Activated naive CD4-positive, alpha-beta T cell treated with Interleukin-2 at 50 U/mL for 16 hours (primary cell): ENCODE data around the gene PFKFB4.

ENCODE experiments used
- DNase-seq: peaks from one replicate; pipeline ENCODE4 v3.0.0-alpha.2; 2020

Gene PFKFB4

GRCh38 chr3:48581621-48582481 is 25.2 kb upstream of the PFKFB4 start:
- no peak for DNase-seq

DNA sequence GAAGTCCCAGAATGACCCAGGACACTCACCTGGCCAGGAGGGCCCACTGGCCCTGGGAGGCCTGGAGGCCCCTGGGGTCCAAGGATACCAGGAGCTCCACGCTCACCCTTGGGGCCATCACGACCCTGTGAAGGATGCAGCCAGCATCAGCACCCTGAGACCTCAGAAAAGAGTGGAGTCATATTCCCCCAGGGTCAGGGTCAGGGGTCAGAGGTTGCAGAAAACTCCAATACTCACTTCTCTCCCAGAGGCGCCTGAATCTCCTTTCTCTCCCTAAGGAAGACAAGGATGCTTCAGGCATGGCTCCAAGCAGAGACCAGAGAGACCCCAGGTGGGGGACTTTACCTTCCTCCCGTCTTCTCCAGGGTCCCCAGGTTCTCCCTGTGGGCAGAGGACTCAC is 20.0 kb upstream of the PFKFB4 start:
- no peak for DNase-seq

GRCh38 chr3:48575366-48575765 is 18.8 kb upstream of the PFKFB4 start:
- no peak for DNase-seq

GRCh38 chr3:48573973-48574585 is 17.5 kb upstream of the PFKFB4 start:
- no peak for DNase-seq

- no peak for DNase-seq
Measured at GRCh38 chr3:48572517-48572916, 15.9 kb upstream of the PFKFB4 start.

GRCh38 chr3:48571938-48572337 is 15.3 kb upstream of the PFKFB4 start:
- DNase-seq, result no peak

GRCh38 chr3:48569808-48570450 is 13.3 kb upstream of the PFKFB4 start:
- DNase-seq, result no peak

DNA sequence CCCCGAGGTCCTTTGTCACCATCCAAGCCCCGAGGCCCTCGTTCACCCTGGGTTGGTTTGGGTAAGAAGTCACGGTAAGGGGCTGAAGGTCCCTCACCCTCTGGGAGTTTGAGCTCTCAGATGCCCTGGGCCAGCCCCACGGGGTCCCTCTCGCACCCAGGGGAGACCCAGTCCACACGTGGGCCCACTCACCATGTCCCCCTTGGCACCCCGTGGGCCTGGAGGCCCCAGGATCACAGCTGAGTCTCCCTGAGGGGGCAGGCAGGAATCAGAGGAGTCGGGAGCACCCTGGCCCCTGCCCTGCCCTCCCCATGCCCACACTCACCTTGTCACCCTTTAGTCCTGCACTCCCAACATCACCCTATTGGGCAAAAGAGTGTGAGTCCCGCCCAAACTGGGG is 12.8 kb upstream of the PFKFB4 start:
- DNase-seq, result no peak

GRCh38 chr3:48568476-48568875 is 11.9 kb upstream of the PFKFB4 start:
- DNase-seq, result no peak

DNA sequence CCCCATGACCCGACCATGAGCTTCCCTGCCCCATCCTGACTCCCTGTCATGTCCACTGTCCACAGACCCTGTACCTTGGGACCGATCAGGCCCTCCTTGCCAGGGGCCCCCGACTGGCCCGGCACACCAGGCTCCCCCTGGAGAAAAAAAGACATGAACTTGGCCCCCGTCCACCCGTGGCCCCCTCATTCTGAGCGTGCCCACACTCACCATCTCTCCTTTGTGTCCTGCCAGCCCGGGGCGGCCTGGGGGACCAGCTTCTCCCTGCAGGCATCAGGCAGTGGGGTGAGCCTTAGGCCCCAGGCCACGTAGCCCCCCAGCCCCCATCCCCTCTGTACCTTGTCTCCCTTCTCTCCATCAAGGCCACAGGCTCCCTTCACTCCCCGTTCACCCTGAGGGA is 10.9 kb upstream of the PFKFB4 start:
- no peak for DNase-seq

GRCh38 chr3:48567090-48567489 is 10.5 kb upstream of the PFKFB4 start:
- DNase-seq, result no peak

DNA sequence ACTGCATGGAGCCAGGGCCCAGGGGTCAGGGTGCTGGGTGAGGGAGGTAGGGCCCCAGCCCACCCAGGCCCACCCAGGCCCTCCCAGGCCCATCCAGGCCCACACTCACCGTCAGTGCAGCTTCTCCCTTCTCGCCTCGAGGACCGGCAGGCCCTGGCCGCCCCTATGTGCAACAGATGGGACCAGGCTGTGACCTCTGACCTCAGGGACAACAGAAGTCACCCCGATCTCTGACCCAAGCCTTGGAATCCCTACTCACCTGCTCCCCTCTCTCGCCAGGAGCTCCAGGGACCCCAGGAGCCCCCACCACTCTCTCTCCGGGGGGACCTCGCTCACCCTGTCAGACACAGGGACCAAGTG is 9.8 kb upstream of the PFKFB4 start:
- no peak for DNase-seq

- DNase-seq, result no peak
Measured at GRCh38 chr3:48565591-48566400, 9.2 kb upstream of the PFKFB4 start.

DNA sequence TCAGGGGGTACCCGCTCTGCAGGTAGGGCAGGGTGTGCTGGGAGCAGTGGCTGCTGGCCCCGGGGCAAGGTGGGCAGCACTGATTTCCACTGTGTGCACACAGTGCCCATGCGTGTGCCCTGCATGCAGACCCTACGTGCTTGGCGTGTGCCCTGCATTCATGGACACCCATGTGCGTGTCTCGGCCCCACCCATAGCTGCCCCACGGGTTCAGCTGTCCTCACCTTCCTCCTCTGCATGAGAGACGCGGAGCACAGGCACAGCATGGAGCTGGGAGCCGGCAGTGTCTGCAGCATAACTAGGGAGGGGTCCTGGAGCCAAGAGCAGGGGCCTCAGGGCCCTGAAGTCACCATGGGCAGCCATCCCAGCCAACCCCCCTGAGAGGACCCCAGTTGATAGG is 8.6 kb upstream of the PFKFB4 start:
- no peak for DNase-seq

GRCh38 chr3:48564667-48565066 is 8.1 kb upstream of the PFKFB4 start:
- no peak for DNase-seq

DNA sequence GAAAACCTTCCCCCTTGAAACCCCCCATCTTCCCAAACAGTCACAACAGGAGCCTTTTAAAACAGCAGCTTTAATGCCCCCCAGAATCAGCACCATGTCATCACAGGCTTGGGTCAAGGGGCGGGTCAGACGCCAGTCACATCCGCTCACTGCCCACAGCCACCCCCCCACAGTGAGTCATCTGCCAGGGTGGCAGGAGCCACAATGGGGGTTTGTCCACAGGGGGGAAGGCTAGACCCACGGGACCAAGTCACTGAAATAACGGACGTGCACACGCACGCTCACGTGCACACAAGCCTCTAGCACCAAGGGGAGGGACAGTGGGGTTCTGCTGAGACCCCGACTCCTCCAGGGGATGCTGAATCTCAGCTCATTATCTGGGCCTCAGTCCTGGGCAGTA is 7.4 kb upstream of the PFKFB4 start:
- DNase-seq, result peak; percentile 22

GRCh38 chr3:48563382-48563918 is 6.8 kb upstream of the PFKFB4 start, which contains the start of gene UCN2:
UCN2 (minus strand) TSS chr3:48563781; CDS start chr3:48563124, 657 bp downstream.
- DNase-seq, result no peak

DNA sequence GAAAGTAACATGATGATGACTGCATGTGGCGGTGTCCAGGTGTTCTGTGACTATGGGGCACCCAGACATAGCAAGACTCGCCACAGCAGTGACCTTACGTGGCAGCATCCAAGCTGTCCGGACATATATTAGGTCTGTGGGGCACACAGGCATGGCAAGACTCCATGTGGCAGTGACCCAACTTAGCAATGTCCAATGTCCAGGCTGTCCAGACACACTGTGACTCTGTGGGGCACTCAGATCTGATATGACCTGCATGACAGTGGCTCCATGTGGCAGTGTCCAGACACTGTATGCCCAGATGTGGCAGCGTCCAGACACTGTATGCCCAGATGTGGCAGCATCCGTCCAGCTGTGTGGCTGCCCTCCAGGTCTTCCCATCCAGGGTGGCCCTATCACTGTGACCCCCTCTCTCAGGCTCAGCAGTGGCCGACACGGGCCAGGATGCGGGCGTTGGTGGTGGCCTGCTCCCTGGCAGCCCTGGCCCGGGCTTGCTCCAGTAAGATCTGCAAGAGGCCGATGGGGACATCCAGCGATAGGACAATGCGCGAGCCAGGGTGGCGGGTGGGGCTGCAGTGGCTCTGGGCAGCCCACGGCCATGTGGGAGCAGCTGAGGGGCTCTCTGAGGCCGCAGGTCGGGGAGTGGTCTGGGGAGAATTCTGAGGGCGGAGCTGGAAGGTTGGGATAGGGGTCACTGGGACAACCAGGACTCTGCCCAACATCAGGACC is 5.9 kb upstream of the PFKFB4 start:
- no peak for DNase-seq

GRCh38 chr3:48561045-48561736 is 4.6 kb upstream of the PFKFB4 start:
- no peak for DNase-seq

- no peak for DNase-seq
Measured at GRCh38 chr3:48560648-48561018, 4.0 kb upstream of the PFKFB4 start.

GRCh38 chr3:48558493-48559134 is 2.0 kb upstream of the PFKFB4 start:
- DNase-seq, result no peak
